GM12872 (cell line): ENCODE results near the gene RMDN3.

Experiments
- CTCF ChIP-seq: IDR thresholded peaks from 3 replicates; pipeline ENCODE4 v1.5.1; 2011; ENCODE audit warnings: low read depth, mild to moderate bottlenecking, low read length, moderate library complexity; ENCODE audit not compliant: insufficient read depth

Gene RMDN3

DNA sequence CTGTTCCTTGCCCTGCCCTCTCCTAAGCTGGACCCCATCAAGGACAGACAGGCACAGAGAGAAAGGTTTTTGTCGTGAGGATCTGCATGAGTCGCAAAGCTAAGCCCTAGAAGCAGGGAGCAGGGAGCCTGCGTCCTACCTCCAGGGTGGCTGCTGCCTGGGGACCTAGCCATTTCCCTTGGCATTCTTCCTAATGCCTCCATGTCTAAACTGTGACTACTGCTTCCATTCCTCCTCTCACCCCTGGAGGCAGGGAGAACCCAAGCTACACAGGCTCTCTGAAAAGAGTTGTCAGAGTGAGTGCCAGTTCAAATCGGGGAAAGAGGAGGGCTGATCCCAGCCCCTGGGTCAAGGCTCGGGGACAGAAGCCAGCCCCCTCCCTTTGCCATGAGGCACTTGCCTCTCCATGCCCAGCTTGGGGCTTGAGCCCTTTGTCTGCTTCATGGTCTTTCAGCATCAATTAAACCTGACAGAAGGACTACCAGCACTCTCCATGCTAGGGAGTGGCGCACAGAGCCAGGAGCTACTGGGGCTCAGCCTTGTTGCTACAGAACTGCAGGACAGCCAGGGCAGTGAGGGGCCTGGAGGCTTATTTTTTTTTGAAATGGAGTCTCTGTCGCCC is 11.3 kb upstream of the RMDN3 start:
- TF ChIP-seq CTCF = no peak

- no peak for TF ChIP-seq CTCF
Measured at GRCh38 chr15:40764629-40765103, 9.6 kb upstream of the RMDN3 start.

GRCh38 chr15:40763801-40764628 is 9.0 kb upstream of the RMDN3 start, which contains the start of gene GCHFR:
GCHFR (plus strand) TSS chr15:40764068; CDS start chr15:40764181, 113 bp downstream.
- peak; percentile 50; the same call in 2 of the 3 replicates for TF ChIP-seq CTCF

- TF ChIP-seq CTCF = no peak
Measured at GRCh38 chr15:40762919-40763800, 8.1 kb upstream of the RMDN3 start.

DNA sequence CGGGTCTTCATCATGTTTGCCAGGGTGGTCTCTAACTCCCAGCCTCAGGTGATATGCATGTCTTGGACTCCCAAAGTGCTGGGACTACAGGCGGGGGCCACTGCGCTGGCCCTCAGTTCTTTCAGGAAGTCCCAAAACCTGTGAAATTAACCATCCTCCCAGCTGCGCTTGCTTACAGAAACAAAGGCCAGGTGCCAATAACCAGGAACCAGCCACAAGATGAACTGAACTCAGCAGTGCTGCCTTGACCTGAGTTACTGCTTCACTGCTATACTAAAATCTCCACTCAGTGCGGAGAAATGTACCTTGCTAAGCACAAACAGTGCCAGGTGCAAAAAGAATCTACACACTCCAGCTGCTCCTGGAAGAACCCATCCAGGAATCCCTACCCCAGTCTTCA is 4.9 kb upstream of the RMDN3 start:
- TF ChIP-seq CTCF = no peak

DNA sequence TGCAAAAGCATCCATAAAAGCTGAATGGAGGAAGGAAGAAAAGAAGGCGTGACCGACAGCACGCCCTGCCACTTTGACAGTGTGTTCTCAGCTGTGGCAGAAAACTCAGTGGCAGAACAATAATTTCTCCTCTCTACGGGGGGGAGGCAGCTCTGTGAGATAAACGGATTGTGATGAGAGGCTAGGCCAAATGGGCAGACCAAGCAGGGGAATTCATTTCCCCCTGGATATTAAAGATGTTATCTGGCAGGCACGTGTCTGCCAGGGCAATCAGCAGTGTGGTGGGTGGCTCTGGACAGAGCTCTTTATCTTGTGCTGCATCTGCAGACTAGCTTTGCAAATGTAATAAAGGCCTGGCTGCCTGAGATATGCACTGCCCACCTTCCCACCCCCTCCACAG is 1.9 kb upstream of the RMDN3 start:
- TF ChIP-seq CTCF = no peak

- no peak for TF ChIP-seq CTCF
Measured at GRCh38 chr15:40755812-40756208, 756 bp upstream of the RMDN3 start.
